PC-3 (cell line): ENCODE measurements around the gene SACS. TPM values are rescaled to one million over a fixed set of nuclear protein-coding genes. Genes with fewer than 3 reads are reported as not detected.

Source experiments
- ATAC-seq: fragments of 200-7000 bp; cut with Tn5 transposase; 2 replicates; pipeline ENCODE4 v1.9.1; 2020; ENCODE audit warnings: mild to moderate bottlenecking, moderate library complexity
- BruUV-seq: library from RNA; stranded (reverse); fragments of 400-500 nt; replicated peaks from 2 replicates; lab custom pipeline; 2021; lab: Mats Ljungman, UMichigan
- CTCF ChIA-PET: fragments of 300-600 bp; sonication (Branson Sonifier 250); formaldehyde crosslinking; loops from one replicate; lab custom pipeline; 2022; ENCODE audit warnings: antibody characterized with exemption; lab: Charles Lee
- POLR2A ChIA-PET: fragments of 300-600 bp; sonication (Branson Sonifier 250); formaldehyde crosslinking; loops from one replicate; lab custom pipeline; 2022; ENCODE audit warnings: antibody characterized with exemption; ENCODE audit not compliant: unreplicated experiment; lab: Charles Lee
- DNase-seq: peaks from one replicate; pipeline ENCODE4 v3.0.0-alpha.2; 2015
- H2AFZ ChIP-seq: fragments of 300-600 bp; sonication (generic); 2 replicates; pipeline ENCODE4 v1.6.0; 2016; ENCODE audit warnings: antibody characterized with exemption, low read length
- H3F3A ChIP-seq: fragments of 300-600 bp; sonication (generic); one replicate; pipeline ENCODE4 v1.6.0; 2017; ENCODE audit warnings: antibody characterized with exemption, low read length, control low read depth, mild to moderate bottlenecking; ENCODE audit not compliant: unreplicated experiment
- H3K27ac ChIP-seq: fragments of 300-600 bp; sonication (generic); 2 replicates; pipeline ENCODE4 v1.5.1; 2016; ENCODE audit warnings: mild to moderate bottlenecking, low read length
- H3K27me3 ChIP-seq: fragments of 300-600 bp; sonication (generic); 2 replicates; pipeline ENCODE4 v1.6.1; 2016; ENCODE audit warnings: low read length, mixed read lengths
- H3K36me3 ChIP-seq: fragments of 300-600 bp; sonication (generic); 2 replicates; pipeline ENCODE4 v1.6.1; 2016; ENCODE audit warnings: low read depth, mixed run types, low read length, mixed read lengths
- H3K4me1 ChIP-seq: fragments of 300-600 bp; sonication (generic); 2 replicates; pipeline ENCODE4 v1.5.1; 2016; ENCODE audit warnings: low read length; ENCODE audit not compliant: insufficient read depth
- H3K4me2 ChIP-seq: fragments of 300-600 bp; sonication (generic); 2 replicates; pipeline ENCODE4 v1.6.0; 2016; ENCODE audit warnings: low read length
- H3K4me3 ChIP-seq: fragments of 300-600 bp; sonication (generic); 2 replicates; pipeline ENCODE4 v1.5.1; 2016; ENCODE audit warnings: mild to moderate bottlenecking, low read length, mixed read lengths
- H3K79me2 ChIP-seq: fragments of 300-600 bp; sonication (generic); 2 replicates; pipeline ENCODE4 v1.6.1; 2017; ENCODE audit warnings: low read length, mixed read lengths
- H3K9ac ChIP-seq: fragments of 300-600 bp; sonication (generic); 2 replicates; pipeline ENCODE4 v1.6.0; 2016; ENCODE audit warnings: mild to moderate bottlenecking, low read length
- H3K9me2 ChIP-seq: fragments of 300-600 bp; sonication (generic); replicated peaks from 2 replicates; pipeline ENCODE4 v1.6.1; 2016; ENCODE audit warnings: mixed run types, low read length, mixed read lengths
- H3K9me3 ChIP-seq: fragments of 300-600 bp; sonication (generic); 2 replicates; pipeline ENCODE4 v1.6.1; 2016; ENCODE audit warnings: low read length, mixed read lengths
- H4K20me1 ChIP-seq: fragments of 300-600 bp; sonication (generic); 2 replicates; pipeline ENCODE4 v1.6.1; 2016; ENCODE audit warnings: low read length, mixed read lengths
- EZH2 ChIP-seq: fragments of 300-600 bp; sonication (generic); IDR thresholded peaks from one replicate; pipeline ENCODE4 v1.6.1; 2017; ENCODE audit warnings: antibody characterized with exemption, mild to moderate bottlenecking, low read length; ENCODE audit not compliant: unreplicated experiment
- EZH2phosphoT487 ChIP-seq: fragments of 300-600 bp; sonication (generic); IDR thresholded peaks from 2 replicates; pipeline ENCODE4 v1.6.1; 2018; ENCODE audit warnings: mild to moderate bottlenecking, antibody characterized with exemption, low read length, borderline replicate concordance
- intact Hi-C: fragments of 100-400 bp; cut with micrococcal nuclease; formaldehyde crosslinking; loops from 2 replicates; pipeline ENCODE4 v1.9.0; 2023
- total RNA-seq: library from RNA; depleted of rRNA; stranded (reverse); fragments of >200 nt; gene quantifications from 2 replicates; pipeline ENCODE4 v1.2.3, GENCODE V29; 2014
- TF ChIP-seq, protein P1 (sequence below): fragments of 300-600 bp; sonication (generic); conservative IDR thresholded peaks from 2 replicates; pipeline ENCODE4 v1.5.1; 2017; ENCODE audit warnings: antibody characterized with exemption, low read depth, mild to moderate bottlenecking, low read length

Gene SACS
- total RNA-seq, 1 experiment from 2014 or later, result 31.6 TPM

DNA sequence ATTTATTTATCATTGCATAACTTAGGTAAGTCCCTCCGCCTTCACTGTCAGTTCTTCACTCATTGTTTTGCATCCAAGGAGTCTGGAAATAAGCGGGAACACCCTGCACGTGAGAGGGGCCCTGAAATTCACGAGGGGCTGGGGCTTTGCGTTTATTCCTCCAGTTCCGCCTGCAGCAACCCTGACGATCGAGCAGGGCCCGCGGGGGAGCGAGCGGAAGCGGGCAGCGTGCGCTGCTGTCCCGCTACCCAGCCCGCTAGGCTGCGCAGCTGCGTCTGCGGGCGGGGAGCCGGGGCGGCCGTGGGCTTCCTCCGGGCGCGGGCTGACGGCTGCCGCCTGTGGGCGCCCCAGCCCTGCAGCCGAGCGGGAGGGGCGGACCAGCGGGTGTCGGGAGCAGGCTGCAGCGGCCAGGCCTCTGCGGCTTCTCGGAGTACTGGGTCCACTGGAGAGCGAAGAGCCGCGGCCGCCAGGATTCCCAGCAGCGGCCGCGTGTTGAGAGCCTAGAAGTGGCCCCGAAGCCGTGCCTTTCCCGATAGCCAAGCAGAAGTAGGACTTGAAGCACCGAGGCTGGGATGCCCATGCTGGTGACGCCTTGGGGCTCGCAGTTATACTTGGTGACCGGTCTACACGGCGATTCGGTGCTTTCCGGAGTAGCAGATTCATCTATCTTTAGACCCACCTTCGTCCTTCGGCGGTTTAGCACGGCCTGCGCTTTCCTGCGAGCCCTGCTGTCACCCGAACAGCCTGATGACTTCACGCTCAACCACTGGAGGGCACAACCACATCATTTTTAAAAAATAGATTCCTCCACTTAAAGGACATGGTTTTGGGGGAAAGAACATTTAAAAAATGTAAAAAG is 32.9 kb upstream of the SACS start:
- Histone ChIP-seq H3K9ac (peak overlapping the region; percentile 66), H3K4me1 (peaks cover 25% of the 10 kb centered on the region), H3K27ac (peak overlapping the region; percentile 53), H3K9me3 (no peaks in the 10 kb centered on the region), H3K9me2 (no peaks in the 10 kb centered on the region), H2AFZ (peak overlapping the region; percentile 93), H3K4me3 (peak overlapping the region; percentile 64), H3K27me3 (no peaks in the 10 kb centered on the region), H4K20me1 (no peaks in the 10 kb centered on the region), H3F3A (no peaks in the 10 kb centered on the region), H3K4me2 (peak overlapping the region; percentile 82), H3K79me2 (no peaks in the 10 kb centered on the region), H3K36me3 (no peaks in the 10 kb centered on the region)
- CTCF ChIA-PET, result interaction anchor here (0.6 to 1.0 kb wide), 3 partner anchors 22 to 406 kb away, joined by 3 read pairs; no protein-coding TSS in a partner anchor
- intact Hi-C loops, result loop anchor here (1.0 to 5.0 kb wide), 4 partner anchors 240 to 421 kb away; partner anchors contain the start of gene MIPEP
- POLR2A ChIA-PET, result interaction anchor here (0.7 kb wide), 1 partner anchor 37 kb away, joined by 3 read pairs; no protein-coding TSS in a partner anchor
- DNase-seq (peak; percentile 77), ATAC-seq (peak; percentile 74)
- TF ChIP-seq, protein P1, sequence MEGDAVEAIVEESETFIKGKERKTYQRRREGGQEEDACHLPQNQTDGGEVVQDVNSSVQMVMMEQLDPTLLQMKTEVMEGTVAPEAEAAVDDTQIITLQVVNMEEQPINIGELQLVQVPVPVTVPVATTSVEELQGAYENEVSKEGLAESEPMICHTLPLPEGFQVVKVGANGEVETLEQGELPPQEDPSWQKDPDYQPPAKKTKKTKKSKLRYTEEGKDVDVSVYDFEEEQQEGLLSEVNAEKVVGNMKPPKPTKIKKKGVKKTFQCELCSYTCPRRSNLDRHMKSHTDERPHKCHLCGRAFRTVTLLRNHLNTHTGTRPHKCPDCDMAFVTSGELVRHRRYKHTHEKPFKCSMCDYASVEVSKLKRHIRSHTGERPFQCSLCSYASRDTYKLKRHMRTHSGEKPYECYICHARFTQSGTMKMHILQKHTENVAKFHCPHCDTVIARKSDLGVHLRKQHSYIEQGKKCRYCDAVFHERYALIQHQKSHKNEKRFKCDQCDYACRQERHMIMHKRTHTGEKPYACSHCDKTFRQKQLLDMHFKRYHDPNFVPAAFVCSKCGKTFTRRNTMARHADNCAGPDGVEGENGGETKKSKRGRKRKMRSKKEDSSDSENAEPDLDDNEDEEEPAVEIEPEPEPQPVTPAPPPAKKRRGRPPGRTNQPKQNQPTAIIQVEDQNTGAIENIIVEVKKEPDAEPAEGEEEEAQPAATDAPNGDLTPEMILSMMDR, result peak; percentile 56
- no peak for TF ChIP-seq EZH2
- BruUV-seq, result TSS peak; percentile 41

DNA sequence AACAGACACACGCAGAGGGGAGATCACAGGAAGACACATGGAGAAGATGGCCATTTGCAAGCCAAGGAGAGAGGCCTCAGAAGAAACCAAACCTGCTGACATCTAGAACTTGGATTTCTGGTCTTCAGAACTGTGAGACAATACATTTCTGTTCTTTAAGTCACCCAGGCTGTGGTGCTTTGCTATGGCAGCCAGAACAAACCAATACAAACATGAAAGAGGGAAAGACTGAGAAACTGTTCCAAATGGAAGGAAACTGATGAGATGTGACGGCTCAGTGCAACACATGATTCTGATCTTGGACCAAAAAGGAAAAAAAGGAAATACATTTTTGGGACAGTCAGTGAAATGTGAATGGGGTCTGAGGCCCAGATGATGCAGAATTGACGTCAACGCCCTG is 30.2 kb upstream of the SACS start:
- H3K9me2 ChIP-seq, result no peaks in the 10 kb centered on the region
- no peak for ATAC-seq
- ChIA-PET POLR2A (no interaction called here), CTCF (no interaction called here)
- H3K9me3 ChIP-seq, result no peaks in the 10 kb centered on the region
- no peak for DNase-seq
- H3K9ac ChIP-seq, result no peak overlapping the region
- no peak overlapping the region for H3K4me3 ChIP-seq
- no peak overlapping the region for H3K27ac ChIP-seq
- no peaks in the 10 kb centered on the region for H3K27me3 ChIP-seq
- H2AFZ ChIP-seq, result no peak overlapping the region
- TF ChIP-seq, protein P1, result no peak
- TF ChIP-seq EZH2phosphoT487, result no peak
- TF ChIP-seq EZH2, result no peak
- no peaks in the 10 kb centered on the region for H4K20me1 ChIP-seq
- peaks cover 11% of the 10 kb centered on the region; the same call in 1 of the 2 replicates for H3K4me1 ChIP-seq
- H3K36me3 ChIP-seq, result no peaks in the 10 kb centered on the region
- H3F3A ChIP-seq, result no peaks in the 10 kb centered on the region
- H3K4me2 ChIP-seq, result no peak overlapping the region
- no peaks in the 10 kb centered on the region for H3K79me2 ChIP-seq
- no TSS peak for BruUV-seq
- intact Hi-C loops, result no loop called here
